H1 (cell line): ENCODE measurements around the gene CCR1. TPM values are rescaled to one million over a fixed set of nuclear protein-coding genes. Genes with fewer than 3 reads are reported as not detected.

Experiments used
- CTCF ChIA-PET: fragments of 300-600 bp; sonication (Branson Sonifier 250); formaldehyde crosslinking; loops from one replicate; lab custom pipeline; 2021; ENCODE audit not compliant: partially characterized antibody; lab: Charles Lee
- POLR2A ChIA-PET: fragments of 300-600 bp; sonication (Branson Sonifier 250); formaldehyde crosslinking; loops from one replicate; lab custom pipeline; 2021; ENCODE audit warnings: inconsistent platforms; ENCODE audit not compliant: partially characterized antibody; lab: Charles Lee
- DNase-seq, 2 experiments: peaks; one replicate each; pipeline versions ENCODE4 v3.0.0 to v3.0.0-alpha.2; 2010 to 2022; ENCODE audit warnings: low spot score in 2 of 2, low read depth in 1 of 2, mixed read lengths in 1 of 2
- FAIRE-seq: peaks from 2 replicates; lab custom pipeline; 2011; peaks lifted over from hg19 to GRCh38; lab: Jason Lieb, UNC
- H2AFZ ChIP-seq: 2 replicates; pipeline ENCODE4 v1.8.1; 2012; ENCODE audit warnings: low read length, inconsistent platforms
- H2AK5ac ChIP-seq: 2 replicates; pipeline ENCODE4 v1.6.1; 2013; ENCODE audit warnings: low read depth, low read length
- H2BK120ac ChIP-seq: replicated peaks from 2 replicates; pipeline ENCODE3; 2013; ENCODE audit warnings: low read depth, low read length, inconsistent platforms
- H2BK12ac ChIP-seq: 2 replicates; pipeline ENCODE4 v1.6.1; 2013; ENCODE audit warnings: low read depth, low read length
- H2BK15ac ChIP-seq: 2 replicates; pipeline ENCODE4 v1.6.1; 2013; ENCODE audit warnings: low read length
- H2BK20ac ChIP-seq: 2 replicates; pipeline ENCODE4 v1.6.1; 2013; ENCODE audit warnings: low read length
- H2BK5ac ChIP-seq: 2 replicates; pipeline ENCODE4 v1.6.1; 2013; ENCODE audit warnings: low read depth, low read length
- H3K14ac ChIP-seq: 2 replicates; pipeline ENCODE4 v1.6.1; 2013; ENCODE audit warnings: inconsistent platforms; ENCODE audit not compliant: insufficient read length
- H3K18ac ChIP-seq: 2 replicates; pipeline ENCODE4 v1.6.1; 2013; ENCODE audit warnings: low read length; ENCODE audit errors: extremely low read depth
- H3K23ac ChIP-seq: 2 replicates; pipeline ENCODE4 v1.6.1; 2013; ENCODE audit warnings: inconsistent platforms; ENCODE audit not compliant: insufficient read length
- H3K23me2 ChIP-seq: 2 replicates; pipeline ENCODE4 v1.6.1; 2013; ENCODE audit warnings: low read depth, low read length
- H3K27ac ChIP-seq: 2 replicates; pipeline ENCODE4 v1.6.1; 2011; ENCODE audit warnings: low read depth, low read length, inconsistent platforms
- H3K27me3 ChIP-seq, 4 experiments: replicated peaks in 1 of 4; 1 replicate in 1 of 4; 2 replicates in 3 of 4; pipeline versions ENCODE4 v1.6.1 to v1.8.1; 2011 to 2013; ENCODE audit warnings: low read length in 3 of 4, mild to moderate bottlenecking in 3 of 4, inconsistent platforms in 2 of 4, mixed read lengths in 2 of 4, moderate library complexity in 1 of 4; ENCODE audit not compliant: control insufficient read depth in 3 of 4, insufficient read depth in 3 of 4; ENCODE audit errors: extremely low read depth in 1 of 4
- H3K36me3 ChIP-seq, 4 experiments: 2 replicates each; pipeline versions ENCODE4 v1.6.1 to v1.8.1; 2011 to 2013; ENCODE audit warnings: mild to moderate bottlenecking in 4 of 4, low read length in 3 of 4, moderate library complexity in 2 of 4, control low read depth in 1 of 4, inconsistent platforms in 1 of 4; ENCODE audit not compliant: insufficient read depth in 4 of 4, control insufficient read depth in 2 of 4
- H3K4ac ChIP-seq: replicated peaks from 2 replicates; pipeline ENCODE3; 2013; ENCODE audit warnings: low read length, low read depth, mixed read lengths, inconsistent platforms; ENCODE audit not compliant: insufficient read length
- H3K4me1 ChIP-seq, 4 experiments: replicated peaks in 1 of 4; 1 replicate in 1 of 4; 2 replicates in 3 of 4; pipeline versions ENCODE4 v1.6.1 to v1.8.1; 2011 to 2013; ENCODE audit warnings: low read length in 3 of 4, inconsistent platforms in 2 of 4, mixed read lengths in 1 of 4; ENCODE audit not compliant: insufficient read depth in 4 of 4, control insufficient read depth in 3 of 4
- H3K4me2 ChIP-seq, 2 experiments: 2 replicates each; pipeline versions ENCODE4 v1.6.1 to v1.8.1; 2011 to 2013; ENCODE audit warnings: low read depth in 2 of 2, low read length in 2 of 2, control low read depth in 1 of 2, inconsistent platforms in 1 of 2, mild to moderate bottlenecking in 1 of 2; ENCODE audit not compliant: insufficient read depth in 1 of 2
- H3K4me3 ChIP-seq, 4 experiments: fragments of 200-600, 300-600 bp in 1 of 4; sonication (generic), shearing (Covaris generic), sonication (Bioruptor Twin) in 1 of 4; 2 replicates each; pipeline versions ENCODE4 v1.5.1 to v1.8.1; 2011 to 2016; ENCODE audit warnings: low read length in 4 of 4, low read depth in 3 of 4, control low read depth in 2 of 4, inconsistent platforms in 2 of 4, mild to moderate bottlenecking in 2 of 4, mixed read lengths in 1 of 4, moderate library complexity in 1 of 4; ENCODE audit not compliant: insufficient read depth in 2 of 4; ENCODE audit errors: extremely low read depth in 1 of 4
- H3K56ac ChIP-seq: replicated peaks from 2 replicates; pipeline ENCODE3; 2013; ENCODE audit warnings: low read depth, mild to moderate bottlenecking, mixed read lengths, low read length, inconsistent platforms; ENCODE audit not compliant: insufficient read length
- H3K79me1 ChIP-seq: 2 replicates; pipeline ENCODE4 v1.6.1; 2013; ENCODE audit warnings: low read depth, low read length, control low read depth
- H3K79me2 ChIP-seq, 2 experiments: 2 replicates each; pipeline versions ENCODE4 v1.6.1 to v1.8.1; 2012 to 2013; ENCODE audit warnings: low read length in 2 of 2, mild to moderate bottlenecking in 2 of 2, inconsistent platforms in 1 of 2; ENCODE audit not compliant: insufficient read depth in 2 of 2, control insufficient read depth in 1 of 2
- H3K9ac ChIP-seq, 4 experiments: replicated peaks in 1 of 4; 1 replicate in 1 of 4; 2 replicates in 3 of 4; pipeline versions ENCODE4 v1.6.1 to v1.8.1; 2011 to 2013; ENCODE audit warnings: low read depth in 3 of 4, low read length in 3 of 4, control low read depth in 2 of 4, mild to moderate bottlenecking in 2 of 4, moderate library complexity in 2 of 4, inconsistent platforms in 1 of 4; ENCODE audit errors: extremely low read depth in 1 of 4
- H3K9me3 ChIP-seq, 2 experiments: 2 replicates each; pipeline versions ENCODE4 v1.6.1 to v1.8.1; 2012 to 2013; ENCODE audit warnings: mild to moderate bottlenecking in 2 of 2, moderate library complexity in 2 of 2, control low read depth in 1 of 2, inconsistent platforms in 1 of 2, low read depth in 1 of 2, low read length in 1 of 2, mixed read lengths in 1 of 2; ENCODE audit not compliant: insufficient read depth in 2 of 2
- H4K20me1 ChIP-seq, 2 experiments: replicated peaks in 1 of 2; 2 replicates each; pipeline versions ENCODE3 to v1.8.1; 2011 to 2013; ENCODE audit warnings: inconsistent platforms in 2 of 2, low read length in 2 of 2, mild to moderate bottlenecking in 1 of 2; ENCODE audit not compliant: insufficient read depth in 2 of 2, control insufficient read depth in 1 of 2
- H4K5ac ChIP-seq: 2 replicates; pipeline ENCODE4 v1.6.1; 2013; ENCODE audit warnings: low read length, low read depth, mixed read lengths, inconsistent platforms; ENCODE audit not compliant: insufficient read length
- H4K8ac ChIP-seq: 2 replicates; pipeline ENCODE4 v1.8.0; 2013; ENCODE audit warnings: mild to moderate bottlenecking, moderate library complexity, low read length, inconsistent platforms; ENCODE audit not compliant: insufficient read depth; ENCODE audit errors: extremely low read depth
- H4K91ac ChIP-seq: replicated peaks from 2 replicates; pipeline ENCODE3; 2013; ENCODE audit warnings: low read length, mixed read lengths, inconsistent platforms; ENCODE audit not compliant: insufficient read length
- CTCF ChIP-seq, 3 experiments: IDR thresholded peaks; 1 replicate in 2 of 3; 2 replicates in 1 of 3; pipeline versions ENCODE4 v1.5.1 to v1.6.1; 2011; ENCODE audit warnings: low read length in 3 of 3, mild to moderate bottlenecking in 3 of 3, inconsistent platforms in 2 of 3, low read depth in 1 of 3, moderate library complexity in 1 of 3; ENCODE audit not compliant: insufficient read depth in 1 of 3; ENCODE audit errors: control extremely low read depth in 1 of 3
- EZH2 ChIP-seq: fragments of 200-600 bp; sonication (generic); IDR thresholded peaks from 2 replicates; pipeline ENCODE4 v1.7.1; 2012; ENCODE audit warnings: low read depth, mild to moderate bottlenecking, moderate library complexity, low read length, inconsistent platforms; ENCODE audit not compliant: severe bottlenecking
- HDAC2 ChIP-seq, 2 experiments: fragments of 300-600 bp in 1 of 2; sonication (generic) in 1 of 2; IDR thresholded peaks; 2 replicates each; pipeline ENCODE4 v1.6.1; 2011 to 2012; ENCODE audit warnings: low read depth in 2 of 2, low read length in 2 of 2, mild to moderate bottlenecking in 2 of 2, moderate library complexity in 2 of 2, borderline replicate concordance in 1 of 2, inconsistent platforms in 1 of 2
- PHF8 ChIP-seq: fragments of 200-600 bp; sonication (generic); conservative IDR thresholded peaks from 2 replicates; pipeline ENCODE4 v1.7.1; 2012; ENCODE audit warnings: low read depth, mild to moderate bottlenecking, inconsistent platforms, low read length, moderate library complexity
- RNF2 ChIP-seq: fragments of 200-900, 300-1000 bp; sonication (generic); IDR thresholded peaks from 2 replicates; pipeline ENCODE4 v1.7.1; 2016; ENCODE audit warnings: borderline replicate concordance, low read depth, mild to moderate bottlenecking, antibody characterized with exemption, low read length; ENCODE audit not compliant: poor library complexity, severe bottlenecking; ENCODE audit errors: missing control alignments
- SAP30 ChIP-seq: fragments of 300-600 bp; sonication (generic); IDR thresholded peaks from 2 replicates; pipeline ENCODE4 v1.7.1; 2012; ENCODE audit warnings: low read length, moderate library complexity, mild to moderate bottlenecking, inconsistent platforms; ENCODE audit not compliant: insufficient read depth, insufficient replicate concordance
- SIN3A ChIP-seq, 2 experiments: IDR thresholded peaks in 1 of 2; conservative IDR thresholded peaks in 1 of 2; 2 replicates each; pipeline ENCODE4 v1.6.1; 2011 to 2012; ENCODE audit warnings: low read length in 2 of 2, improper control_type of control experiment in 1 of 2, low read depth in 1 of 2, mild to moderate bottlenecking in 1 of 2
- WGBS, 2 experiments: shearing (Covaris generic) in 1 of 2; methylation state at CpG; one replicate each; pipeline versions ENCODE4 v1.1.6 to v1.1.7; 2013 to 2015; ENCODE audit warnings: low lambda C conversion rate in 2 of 2, mixed read lengths in 2 of 2, inconsistent platforms in 1 of 2, low coverage in 1 of 2, missing lambda C conversion rate in 1 of 2; ENCODE audit not compliant: insufficient replicate concordance in 2 of 2, insufficient coverage in 1 of 2, insufficient read length in 1 of 2; ENCODE audit errors: extremely low coverage in 1 of 2, missing lambda C conversion rate in 1 of 2; 5-methylcytosine and 5-hydroxymethylcytosine counted together
- polyA plus RNA-seq, 7 experiments: library from polyadenylated mRNA; depleted of rRNA in 3 of 7; stranded (reverse) in 5 of 7; unstranded in 2 of 7; fragments of >200 nt in 5 of 7; fragments of 200-250 nt in 2 of 7; gene quantifications; 1 replicate in 5 of 7; 2 replicates in 1 of 7; 4 replicates in 1 of 7; pipeline versions ENCODE4 v1.2.1 to v1.2.3, GENCODE V29; 2011 to 2013; ENCODE audit warnings: missing spikeins in 2 of 7, mixed read lengths in 2 of 7
- total RNA-seq: library from RNA; stranded (reverse); fragmentation: NEBNext Ultra II Directional; extraction: Animal tissue kit (Norgen Biotek cat#: 25700); gene quantifications from 2 replicates; pipeline ENCODE4 v1.2.1, GENCODE V29; 2021
- TF ChIP-seq, protein P1 (sequence below): IDR thresholded peaks from 2 replicates; pipeline ENCODE4 v1.6.1; 2011; ENCODE audit warnings: low read length, improper control_type of control experiment

Gene CCR1
- total and polyA plus RNA-seq, 2 of the 8 experiments (the other 6 are each of a cell fraction or from before 2014, with no cell fraction given): not detected

GRCh38 chr3:46203681-46204080, 4.4 kb downstream of the CCR1 start:
- POLR2A ChIA-PET: interaction anchor here (0.7 kb wide), 1 partner anchor 1321 kb away, joined by 3 read pairs; no protein-coding TSS in a partner anchor
- WGBS, 2 experiments: 90% methylated on average over 12 of the region's 12 CpGs; no CpG with 5 or more reads in 1 of the 2 experiments
- peaks cover 0 to 2% (median 0%) of the 10 kb centered on the region in 4 experiments; a peak in 2 of 7 replicates for H3K4me1 ChIP-seq
- TF ChIP-seq CTCF (IDR thresholded peaks at IDR 0.05; ENCODE audit: control extremely low read depth in 1 of 3, insufficient read depth in 1 of 3, low read depth in 1 of 3, low read length in 3 of 3) (no peak), EZH2 (no peak), PHF8 (no peak), HDAC2 (IDR thresholded peaks at IDR 0.05; ENCODE audit: borderline replicate concordance in 1 of 2, low read depth in 2 of 2, low read length in 2 of 2) (no peak), SAP30 (no peak), RNF2 (no peak), SIN3A (conservative IDR thresholded peaks at IDR 0.05 in 1 of 2, IDR thresholded peaks at IDR 0.05 in 1 of 2; ENCODE audit: low read depth in 1 of 2, low read length in 2 of 2) (no peak)
- TF ChIP-seq, protein P1, sequence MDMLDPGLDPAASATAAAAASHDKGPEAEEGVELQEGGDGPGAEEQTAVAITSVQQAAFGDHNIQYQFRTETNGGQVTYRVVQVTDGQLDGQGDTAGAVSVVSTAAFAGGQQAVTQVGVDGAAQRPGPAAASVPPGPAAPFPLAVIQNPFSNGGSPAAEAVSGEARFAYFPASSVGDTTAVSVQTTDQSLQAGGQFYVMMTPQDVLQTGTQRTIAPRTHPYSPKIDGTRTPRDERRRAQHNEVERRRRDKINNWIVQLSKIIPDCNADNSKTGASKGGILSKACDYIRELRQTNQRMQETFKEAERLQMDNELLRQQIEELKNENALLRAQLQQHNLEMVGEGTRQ: no peak

More at GRCh38 chr3:46203681-46204080, 4.4 kb downstream of the CCR1 start:
- Histone ChIP-seq H2BK12ac (no peak overlapping the region), H3K4me2 (no peak overlapping the region), H3K27ac (no peak overlapping the region), H3K23ac (no peak overlapping the region), H3K79me1 (no peaks in the 10 kb centered on the region), H3K27me3 (no peaks in the 10 kb centered on the region), H3K18ac (no peak overlapping the region), H3K14ac (no peak overlapping the region), H3K9ac (no peak overlapping the region), H2AFZ (no peak overlapping the region), H2BK20ac (no peak overlapping the region), H3K79me2 (no peaks in the 10 kb centered on the region), H3K4me3 (no peak overlapping the region), H2BK120ac (no peak overlapping the region), H4K20me1 (no peaks in the 10 kb centered on the region), H4K5ac (no peak overlapping the region), H3K56ac (no peak overlapping the region), H4K8ac (no peak overlapping the region), H2AK5ac (no peak overlapping the region), H3K36me3 (no peaks in the 10 kb centered on the region), H2BK15ac (no peak overlapping the region), H4K91ac (no peak overlapping the region), H3K4ac (no peak overlapping the region), H3K9me3 (no peaks in the 10 kb centered on the region), H2BK5ac (no peak overlapping the region), H3K23me2 (no peaks in the 10 kb centered on the region)
- no peak for DNase-seq
- no peak for FAIRE-seq
- CTCF ChIA-PET: interaction anchor here (1.2 kb wide), 1 partner anchor 11 kb away, joined by 3 read pairs; no protein-coding TSS in a partner anchor
